ENCODE results near the gene MRPS2. TPM values are rescaled to one million over a fixed set of nuclear protein-coding genes. Genes with fewer than 3 reads are reported as not detected.

Gene MRPS2
- total RNA-seq, 4 donors from 2014 or later, result 26.0 to 101 (median 53.6) TPM

DNA sequence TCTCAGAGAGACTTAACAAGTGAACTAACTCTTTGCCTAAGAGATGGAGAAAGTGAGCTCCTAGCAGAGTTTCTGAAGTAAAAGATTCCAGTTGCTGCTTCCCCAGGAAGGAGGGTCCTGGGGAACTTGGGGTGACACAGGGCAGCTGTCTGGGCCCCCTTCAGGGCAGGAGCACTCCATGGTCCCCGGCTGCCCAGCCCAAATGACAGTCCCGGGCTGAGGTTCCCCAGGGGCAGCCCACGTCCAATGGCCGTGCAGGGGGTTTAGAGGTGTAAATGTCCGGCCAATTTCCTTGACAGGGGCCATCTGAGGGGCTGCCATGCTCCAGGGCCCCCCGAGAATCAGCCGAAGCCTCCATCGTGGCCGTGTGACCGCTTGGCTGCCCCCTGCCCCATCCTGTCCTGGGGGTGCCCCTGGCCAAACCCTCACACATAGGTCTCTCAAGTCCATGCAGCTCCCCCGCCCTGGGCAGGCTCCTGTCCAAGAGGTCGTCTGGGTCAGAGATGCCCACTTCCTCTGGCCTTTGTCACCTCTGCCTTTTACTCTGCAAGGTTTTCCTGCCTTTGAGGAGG, 26.4 kb upstream of the MRPS2 start:
- no peak for DNase-seq
- 83% methylated on average over 12 of the region's 12 CpGs; no CpG with 5 or more reads in 1 of the 2 donors for WGBS, 2 donors (ENCODE audit: low coverage in 1 of 2)
- no peak overlapping the region for H3K4me3 ChIP-seq
- H3K4me1 ChIP-seq, result peaks cover 0 to 5% (median 2%) of the 10 kb centered on the region in 4 donors
- H3K27ac ChIP-seq, result no peak overlapping the region
- TF ChIP-seq, protein P1, sequence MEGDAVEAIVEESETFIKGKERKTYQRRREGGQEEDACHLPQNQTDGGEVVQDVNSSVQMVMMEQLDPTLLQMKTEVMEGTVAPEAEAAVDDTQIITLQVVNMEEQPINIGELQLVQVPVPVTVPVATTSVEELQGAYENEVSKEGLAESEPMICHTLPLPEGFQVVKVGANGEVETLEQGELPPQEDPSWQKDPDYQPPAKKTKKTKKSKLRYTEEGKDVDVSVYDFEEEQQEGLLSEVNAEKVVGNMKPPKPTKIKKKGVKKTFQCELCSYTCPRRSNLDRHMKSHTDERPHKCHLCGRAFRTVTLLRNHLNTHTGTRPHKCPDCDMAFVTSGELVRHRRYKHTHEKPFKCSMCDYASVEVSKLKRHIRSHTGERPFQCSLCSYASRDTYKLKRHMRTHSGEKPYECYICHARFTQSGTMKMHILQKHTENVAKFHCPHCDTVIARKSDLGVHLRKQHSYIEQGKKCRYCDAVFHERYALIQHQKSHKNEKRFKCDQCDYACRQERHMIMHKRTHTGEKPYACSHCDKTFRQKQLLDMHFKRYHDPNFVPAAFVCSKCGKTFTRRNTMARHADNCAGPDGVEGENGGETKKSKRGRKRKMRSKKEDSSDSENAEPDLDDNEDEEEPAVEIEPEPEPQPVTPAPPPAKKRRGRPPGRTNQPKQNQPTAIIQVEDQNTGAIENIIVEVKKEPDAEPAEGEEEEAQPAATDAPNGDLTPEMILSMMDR (IDR thresholded peaks at IDR 0.05), result no peak
- TF ChIP-seq POLR2A (IDR thresholded peaks at IDR 0.05) (no peak), POLR2AphosphoS5 (IDR thresholded peaks at IDR 0.05) (no peak), EP300 (IDR thresholded peaks at IDR 0.05; ENCODE audit: low read depth) (no peak)
- intact Hi-C loops (cut with DNase I; ENCODE audit: low total_unique reads) (no loop called here), in situ Hi-C loops (cut with MboI; ENCODE audit: low pct_ligation_motif_present in 1 of 4, low pct_unique_long_range_greater_than_20kb in 1 of 4, low sequenced_read_pairs in 3 of 4) (no loop called here)
- H3K9me3 ChIP-seq, result no peaks in the 10 kb centered on the region
- H3K36me3 ChIP-seq, result no peaks in the 10 kb centered on the region
- no peaks in the 10 kb centered on the region for H3K27me3 ChIP-seq

DNA sequence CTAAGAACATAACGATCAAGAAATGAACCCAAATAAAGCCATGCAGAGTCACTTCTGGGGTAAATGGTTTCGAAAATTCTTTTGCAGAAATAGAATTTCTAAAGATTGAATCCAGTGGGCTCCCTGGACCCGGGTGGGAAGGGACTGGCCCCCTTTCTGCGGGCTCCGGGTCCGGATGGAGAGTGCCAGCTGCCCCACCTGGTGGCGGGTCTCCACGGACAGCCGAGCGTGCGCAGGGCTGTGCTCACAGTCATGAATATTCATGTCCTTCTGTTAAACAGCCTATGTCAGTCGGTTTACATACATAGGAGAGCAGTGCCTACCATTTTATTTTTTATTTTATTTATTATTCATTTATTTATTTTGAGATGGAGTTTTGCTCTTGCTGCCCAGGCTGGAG, 25.6 kb upstream of the MRPS2 start:
- WGBS, 2 donors (ENCODE audit: low coverage in 1 of 2), result 41 to 80% methylated on average over 2 to 12 of the region's 12 CpGs
- Histone ChIP-seq H3K27ac (no peak overlapping the region), H3K4me1 (peaks cover 0 to 6% (median 3%) of the 10 kb centered on the region in 4 donors), H3K36me3 (no peaks in the 10 kb centered on the region), H3K9me3 (no peaks in the 10 kb centered on the region), H3K4me3 (no peak overlapping the region), H3K27me3 (no peaks in the 10 kb centered on the region)
- intact Hi-C loops (cut with DNase I; ENCODE audit: low total_unique reads), result no loop called here
- TF ChIP-seq POLR2A (IDR thresholded peaks at IDR 0.05), result no peak
- no peak for TF ChIP-seq EP300 (IDR thresholded peaks at IDR 0.05; ENCODE audit: low read depth)
- TF ChIP-seq, protein P1 (IDR thresholded peaks at IDR 0.05), result no peak
- TF ChIP-seq POLR2AphosphoS5 (IDR thresholded peaks at IDR 0.05), result no peak
- in situ Hi-C loops (cut with MboI; ENCODE audit: low pct_ligation_motif_present in 1 of 4, low pct_unique_long_range_greater_than_20kb in 1 of 4, low sequenced_read_pairs in 3 of 4), result no loop called here
- no peak for DNase-seq

DNA sequence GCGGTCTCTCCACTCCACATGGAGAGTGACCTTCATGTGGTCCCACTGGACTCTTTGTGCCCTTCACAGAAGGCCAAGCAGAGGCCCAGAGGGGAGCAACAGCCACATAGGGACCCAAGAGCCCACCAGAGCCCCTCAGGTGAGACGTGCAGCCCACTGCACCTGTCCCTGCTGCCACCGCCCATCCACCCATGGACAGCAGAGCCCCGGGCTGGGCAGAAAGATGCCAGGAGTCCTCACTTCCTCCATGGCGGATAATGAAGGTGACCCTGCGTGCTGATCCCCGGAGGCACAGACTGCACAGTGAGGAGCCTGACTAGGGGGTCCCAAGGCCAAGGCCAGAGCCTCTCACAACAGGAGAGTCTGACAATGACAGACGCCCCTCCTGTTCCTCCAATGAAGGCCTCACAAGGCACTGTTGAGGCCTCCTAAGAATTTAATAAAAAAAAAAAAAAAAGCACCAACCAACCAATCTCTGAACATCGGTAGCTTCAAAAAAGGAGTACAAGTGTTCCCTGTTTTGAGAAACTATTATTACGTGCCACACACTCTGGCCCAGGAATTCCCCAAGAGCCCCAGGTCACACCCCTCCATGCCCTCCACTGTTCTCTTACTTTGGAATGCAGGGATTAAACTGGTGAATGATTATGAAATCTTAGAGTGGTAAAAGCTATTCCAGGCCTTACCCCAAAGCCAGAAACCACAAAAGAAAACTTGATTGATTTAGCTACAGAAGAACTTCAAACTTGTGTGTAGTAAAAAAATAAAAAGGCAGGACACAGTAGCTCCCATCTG, 23.7 kb upstream of the MRPS2 start:
- in situ Hi-C loops (cut with MboI; ENCODE audit: low pct_ligation_motif_present in 1 of 4, low pct_unique_long_range_greater_than_20kb in 1 of 4, low sequenced_read_pairs in 3 of 4) (no loop called here), intact Hi-C loops (cut with DNase I; ENCODE audit: low total_unique reads) (no loop called here)
- H3K4me1 ChIP-seq, result peaks cover 3 to 17% (median 12%) of the 10 kb centered on the region in 4 donors
- 87 to 88% methylated on average over 2 to 10 of the region's 10 CpGs for WGBS, 2 donors (ENCODE audit: low coverage in 1 of 2)
- no peaks in the 10 kb centered on the region for H3K9me3 ChIP-seq
- TF ChIP-seq EP300 (IDR thresholded peaks at IDR 0.05; ENCODE audit: low read depth) (no peak), POLR2A (IDR thresholded peaks at IDR 0.05) (no peak), POLR2AphosphoS5 (IDR thresholded peaks at IDR 0.05) (no peak)
- TF ChIP-seq, protein P1 (IDR thresholded peaks at IDR 0.05), result no peak
- H3K27ac ChIP-seq, result no peak overlapping the region
- DNase-seq, result no peak
- H3K4me3 ChIP-seq, result no peak overlapping the region
- H3K27me3 ChIP-seq, result no peaks in the 10 kb centered on the region
- no peaks in the 10 kb centered on the region for H3K36me3 ChIP-seq

DNA sequence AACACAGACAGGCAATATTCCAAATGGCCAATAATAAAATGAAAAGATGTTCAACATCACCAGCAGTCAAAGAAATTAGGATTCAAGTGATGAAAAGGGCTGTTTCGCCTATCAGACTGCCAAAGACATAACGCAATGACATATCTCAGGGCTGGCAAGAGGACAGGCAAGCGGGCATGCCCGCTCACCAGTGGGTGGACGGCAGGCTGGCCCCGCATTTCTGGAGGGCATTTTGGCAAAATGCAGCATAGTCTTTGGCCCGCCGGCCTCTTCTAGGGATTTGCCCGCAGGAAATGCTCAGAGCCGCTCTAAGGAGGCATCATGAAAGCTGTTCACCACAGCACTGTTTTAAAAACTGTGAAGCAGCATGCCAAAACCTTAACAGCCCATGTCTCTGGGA, 22.3 kb upstream of the MRPS2 start:
- no peaks in the 10 kb centered on the region for H3K9me3 ChIP-seq
- in situ Hi-C loops (cut with MboI; ENCODE audit: low pct_ligation_motif_present in 1 of 4, low pct_unique_long_range_greater_than_20kb in 1 of 4, low sequenced_read_pairs in 3 of 4), result no loop called here
- no peaks in the 10 kb centered on the region for H3K27me3 ChIP-seq
- no peak for DNase-seq
- intact Hi-C loops (cut with DNase I; ENCODE audit: low total_unique reads), result no loop called here
- H3K27ac ChIP-seq, result peak overlapping the region in 1 of 4 donors; percentile 87
- H3K36me3 ChIP-seq, result no peaks in the 10 kb centered on the region
- TF ChIP-seq POLR2A (IDR thresholded peaks at IDR 0.05) (no peak), EP300 (IDR thresholded peaks at IDR 0.05; ENCODE audit: low read depth) (no peak)
- 78 to 83% methylated on average over 2 to 10 of the region's 10 CpGs for WGBS, 2 donors (ENCODE audit: low coverage in 1 of 2)
- H3K4me1 ChIP-seq, result peaks cover 3 to 22% (median 12%) of the 10 kb centered on the region in 4 donors
- H3K4me3 ChIP-seq, result no peak overlapping the region
